NCI-H2227 (cell line): ENCODE measurements around the gene ANKRD33B.

Source experiments
- DNase-seq: peaks from one replicate; lab custom pipeline; 2025; ENCODE audit not compliant: unreplicated experiment; lab: John Stamatoyannopoulos, UW

The ANKRD33B gene

GRCh38 chr5:10577371-10578292 lies 13.8 kb downstream of the ANKRD33B start:
- no peak for DNase-seq

GRCh38 chr5:10578293-10578665 lies 14.4 kb downstream of the ANKRD33B start:
- no peak for DNase-seq

GRCh38 chr5:10578869-10579268 lies 15.0 kb downstream of the ANKRD33B start:
- no peak for DNase-seq

- DNase-seq, result peak; percentile 76
Observed at GRCh38 chr5:10579536-10580521, 16.0 kb downstream of the ANKRD33B start.

GRCh38 chr5:10580531-10581423 lies 16.9 kb downstream of the ANKRD33B start:
- no peak for DNase-seq

- no peak for DNase-seq
Observed at GRCh38 chr5:10581424-10581748, 17.5 kb downstream of the ANKRD33B start.

- DNase-seq, result no peak
Observed at GRCh38 chr5:10581867-10582511, 18.1 kb downstream of the ANKRD33B start.

GRCh38 chr5:10582512-10582897 lies 18.6 kb downstream of the ANKRD33B start:
- no peak for DNase-seq

GRCh38 chr5:10583663-10584572 lies 20.0 kb downstream of the ANKRD33B start:
- DNase-seq, result peak; percentile 46

GRCh38 chr5:10584714-10585517 lies 21.0 kb downstream of the ANKRD33B start:
- no peak for DNase-seq

- no peak for DNase-seq
Observed at GRCh38 chr5:10585518-10585915, 21.6 kb downstream of the ANKRD33B start.

- no peak for DNase-seq
Observed at GRCh38 chr5:10586008-10586407, 22.1 kb downstream of the ANKRD33B start.

- no peak for DNase-seq
Observed at GRCh38 chr5:10586555-10586954, 22.7 kb downstream of the ANKRD33B start.

- no peak for DNase-seq
Observed at GRCh38 chr5:10588109-10588775, 24.4 kb downstream of the ANKRD33B start.

- no peak for DNase-seq
Observed at GRCh38 chr5:10588779-10589447, 25.0 kb downstream of the ANKRD33B start.

- no peak for DNase-seq
Observed at GRCh38 chr5:10590226-10590999, 26.5 kb downstream of the ANKRD33B start.

GRCh38 chr5:10591159-10591558 lies 27.3 kb downstream of the ANKRD33B start:
- no peak for DNase-seq
